ENCODE data around the gene TBC1D1. TPM values are rescaled to one million over a fixed set of nuclear protein-coding genes. Genes with fewer than 3 reads are reported as not detected.
A peak's percentile ranks its signal among the peaks of the same experiment; 100 is the strongest.

TBC1D1 gene
- 59.9 and 78.1 TPM in 2 replicates for total RNA-seq (ENCODE audit: low replicate concordance)

- H3K4me3 ChIP-seq (ENCODE audit: low read depth, low read length) = peak within 1 kb of the TSS; percentile 70
- no peak for TF ChIP-seq CTCF (IDR thresholded peaks at IDR 0.05; ENCODE audit: insufficient read depth, low read length)
- no peak for DNase-seq (ENCODE audit: low read depth)
These were observed at the start of gene TBC1D1 for GRCh38 chr4:37890801-37891259. TBC1D1 (plus strand) TSS chr4:37891084; CDS start chr4:37902096, 11,012 bp downstream.

GRCh38 chr4:37844204-37844603 lies 46.7 kb upstream of the TBC1D1 start:
- DNase-seq (ENCODE audit: low read depth) = no peak
- no peak for TF ChIP-seq CTCF (IDR thresholded peaks at IDR 0.05; ENCODE audit: insufficient read depth, low read length)
- no peak overlapping the region for H3K4me3 ChIP-seq (ENCODE audit: low read depth, low read length)

GRCh38 chr4:37845201-37845600 lies 45.7 kb upstream of the TBC1D1 start:
- TF ChIP-seq CTCF (IDR thresholded peaks at IDR 0.05; ENCODE audit: insufficient read depth, low read length) = no peak
- no peak for DNase-seq (ENCODE audit: low read depth)
- no peak overlapping the region for H3K4me3 ChIP-seq (ENCODE audit: low read depth, low read length)

GRCh38 chr4:37847311-37847884 lies 43.5 kb upstream of the TBC1D1 start:
- TF ChIP-seq CTCF (IDR thresholded peaks at IDR 0.05; ENCODE audit: insufficient read depth, low read length) = no peak
- H3K4me3 ChIP-seq (ENCODE audit: low read depth, low read length) = no peak overlapping the region
- no peak for DNase-seq (ENCODE audit: low read depth)

- TF ChIP-seq CTCF (IDR thresholded peaks at IDR 0.05; ENCODE audit: insufficient read depth, low read length) = no peak
- DNase-seq (ENCODE audit: low read depth) = no peak
- H3K4me3 ChIP-seq (ENCODE audit: low read depth, low read length) = no peak overlapping the region
These were observed 38.5 kb upstream of the TBC1D1 start for GRCh38 chr4:37852376-37852775.

- TF ChIP-seq CTCF (IDR thresholded peaks at IDR 0.05; ENCODE audit: insufficient read depth, low read length) = no peak
- no peak overlapping the region for H3K4me3 ChIP-seq (ENCODE audit: low read depth, low read length)
- no peak for DNase-seq (ENCODE audit: low read depth)
These were observed 32.8 kb upstream of the TBC1D1 start for GRCh38 chr4:37858112-37858511.

GRCh38 chr4:37858872-37859271 lies 32.0 kb upstream of the TBC1D1 start:
- TF ChIP-seq CTCF (IDR thresholded peaks at IDR 0.05; ENCODE audit: insufficient read depth, low read length) = no peak
- DNase-seq (ENCODE audit: low read depth) = no peak
- H3K4me3 ChIP-seq (ENCODE audit: low read depth, low read length) = no peak overlapping the region

Data from fibroblast of the aortic adventitia (primary cell).